WERI-Rb-1 (cell line): ENCODE data around the gene CRYGD.
A peak's percentile ranks its signal among the peaks of the same experiment; 100 is the strongest.

ENCODE experiments used
- DNase-seq: peaks from one replicate; pipeline ENCODE4 v3.0.0-alpha.2; 2020
- H3K27ac ChIP-seq: fragments of 250-450 bp; sonication (Bioruptor Pico); 2 replicates; pipeline ENCODE4 v1.5.1; 2020; ENCODE audit warnings: mild to moderate bottlenecking, moderate library complexity
- H3K27me3 ChIP-seq: fragments of 250-450 bp; sonication (Bioruptor Pico); 2 replicates; pipeline ENCODE4 v1.5.1; 2021; ENCODE audit warnings: mild to moderate bottlenecking, low read depth, moderate library complexity; ENCODE audit not compliant: insufficient read depth, severe bottlenecking
- H3K36me3 ChIP-seq: fragments of 250-450 bp; sonication (Bioruptor Pico); 2 replicates; pipeline ENCODE4 v1.5.1; 2020; ENCODE audit warnings: mild to moderate bottlenecking, moderate library complexity
- H3K4me3 ChIP-seq: 2 replicates; pipeline ENCODE4 v1.5.1; 2011; ENCODE audit warnings: low read depth, mild to moderate bottlenecking, control low read depth, low read length
- H3K9me3 ChIP-seq: fragments of 250-450 bp; sonication (Bioruptor Pico); 2 replicates; pipeline ENCODE4 v1.5.1; 2021; ENCODE audit warnings: mild to moderate bottlenecking, moderate library complexity; ENCODE audit not compliant: severe bottlenecking
- CTCF ChIP-seq: IDR thresholded peaks from 2 replicates; pipeline ENCODE4 v1.5.1; 2011; ENCODE audit warnings: low read depth, mild to moderate bottlenecking, control low read depth, inconsistent platforms, low read length

Gene CRYGD

GRCh38 chr2:208083807-208084206 lies 40.5 kb downstream of the CRYGD start:
- no peaks in the 10 kb centered on the region for H3K27me3 ChIP-seq
- TF ChIP-seq CTCF, result no peak
- no peaks in the 10 kb centered on the region for H3K9me3 ChIP-seq
- no peak for DNase-seq
- no peak overlapping the region for H3K4me3 ChIP-seq
- H3K36me3 ChIP-seq, result no peaks in the 10 kb centered on the region
- no peak overlapping the region for H3K27ac ChIP-seq

GRCh38 chr2:208077276-208077675 lies 47.0 kb downstream of the CRYGD start:
- no peaks in the 10 kb centered on the region for H3K9me3 ChIP-seq
- TF ChIP-seq CTCF, result no peak
- H3K27me3 ChIP-seq, result no peaks in the 10 kb centered on the region
- H3K27ac ChIP-seq, result no peak overlapping the region
- H3K4me3 ChIP-seq, result no peak overlapping the region
- H3K36me3 ChIP-seq, result no peaks in the 10 kb centered on the region
- no peak for DNase-seq

GRCh38 chr2:208074610-208075356 lies 49.5 kb downstream of the CRYGD start:
- H3K27ac ChIP-seq, result no peak overlapping the region
- H3K36me3 ChIP-seq, result no peaks in the 10 kb centered on the region
- no peak for DNase-seq
- H3K4me3 ChIP-seq, result no peak overlapping the region
- no peak for TF ChIP-seq CTCF
- H3K9me3 ChIP-seq, result no peaks in the 10 kb centered on the region
- H3K27me3 ChIP-seq, result no peaks in the 10 kb centered on the region

- H3K27me3 ChIP-seq, result no peaks in the 10 kb centered on the region
- no peak overlapping the region for H3K27ac ChIP-seq
- no peaks in the 10 kb centered on the region for H3K36me3 ChIP-seq
- peak; percentile 68 for DNase-seq
- TF ChIP-seq CTCF, result peak; percentile 86
- H3K4me3 ChIP-seq, result no peak overlapping the region
- H3K9me3 ChIP-seq, result no peaks in the 10 kb centered on the region
These were observed 52.0 kb downstream of the CRYGD start for GRCh38 chr2:208072250-208072892.
